Measurements from ENCODE around the gene ITPR3.

ITPR3 gene

DNA sequence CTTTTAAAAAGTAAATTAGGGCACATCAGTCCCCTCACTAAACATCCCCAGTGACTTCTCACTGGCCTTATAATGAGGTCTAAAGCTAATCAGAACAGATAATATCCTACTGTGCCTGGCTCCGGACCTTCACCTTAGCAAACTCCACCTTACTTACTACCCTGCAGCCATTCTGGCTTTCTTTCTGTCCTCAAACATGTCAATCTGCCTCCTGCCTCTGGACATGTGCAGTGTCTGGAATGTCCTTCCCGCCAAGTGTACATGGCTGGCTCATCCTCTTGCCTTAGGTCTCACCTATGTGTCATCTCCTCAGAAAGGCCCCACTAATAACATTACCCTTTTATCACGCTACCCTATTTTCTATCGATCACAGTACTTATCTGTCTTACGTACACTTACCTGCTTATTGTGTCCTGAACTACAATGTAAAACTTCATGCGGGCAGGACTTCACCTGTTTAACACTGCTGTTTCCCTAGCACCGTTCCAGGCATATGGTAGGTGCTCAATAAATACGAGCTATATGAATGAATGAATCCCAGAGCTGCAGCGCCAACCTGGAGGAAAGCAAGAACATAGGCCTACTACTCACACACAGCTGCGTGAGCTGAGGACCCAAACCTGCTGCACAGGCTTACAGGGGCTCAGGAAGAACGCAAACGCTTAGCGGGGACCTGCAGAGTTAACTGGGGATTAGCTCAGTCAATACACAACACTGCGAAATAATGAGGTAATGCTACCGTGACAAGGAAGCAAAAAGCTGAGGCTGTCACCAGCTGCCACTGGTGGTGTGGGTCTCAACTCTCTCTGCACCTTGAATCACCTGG lies 89.4 kb downstream of the ITPR3 start:
- peaks cover 8% of the 10 kb centered on the region for H3K4me1 ChIP-seq (ENCODE audit: control insufficient read depth, insufficient read depth, low read length)
- peak overlapping the region; percentile 88 for H3K4me3 ChIP-seq (ENCODE audit: low read length)
- no peak overlapping the region for H3K27ac ChIP-seq (ENCODE audit: low read depth, low read length)
- H3K27me3 ChIP-seq (ENCODE audit: control insufficient read depth, insufficient read depth, low read length) = no peaks in the 10 kb centered on the region
- no peaks in the 10 kb centered on the region for H3K36me3 ChIP-seq (ENCODE audit: control insufficient read depth, insufficient read depth, low read length)
- H3K9ac ChIP-seq (ENCODE audit: low read length) = peak overlapping the region; percentile 2

DNA sequence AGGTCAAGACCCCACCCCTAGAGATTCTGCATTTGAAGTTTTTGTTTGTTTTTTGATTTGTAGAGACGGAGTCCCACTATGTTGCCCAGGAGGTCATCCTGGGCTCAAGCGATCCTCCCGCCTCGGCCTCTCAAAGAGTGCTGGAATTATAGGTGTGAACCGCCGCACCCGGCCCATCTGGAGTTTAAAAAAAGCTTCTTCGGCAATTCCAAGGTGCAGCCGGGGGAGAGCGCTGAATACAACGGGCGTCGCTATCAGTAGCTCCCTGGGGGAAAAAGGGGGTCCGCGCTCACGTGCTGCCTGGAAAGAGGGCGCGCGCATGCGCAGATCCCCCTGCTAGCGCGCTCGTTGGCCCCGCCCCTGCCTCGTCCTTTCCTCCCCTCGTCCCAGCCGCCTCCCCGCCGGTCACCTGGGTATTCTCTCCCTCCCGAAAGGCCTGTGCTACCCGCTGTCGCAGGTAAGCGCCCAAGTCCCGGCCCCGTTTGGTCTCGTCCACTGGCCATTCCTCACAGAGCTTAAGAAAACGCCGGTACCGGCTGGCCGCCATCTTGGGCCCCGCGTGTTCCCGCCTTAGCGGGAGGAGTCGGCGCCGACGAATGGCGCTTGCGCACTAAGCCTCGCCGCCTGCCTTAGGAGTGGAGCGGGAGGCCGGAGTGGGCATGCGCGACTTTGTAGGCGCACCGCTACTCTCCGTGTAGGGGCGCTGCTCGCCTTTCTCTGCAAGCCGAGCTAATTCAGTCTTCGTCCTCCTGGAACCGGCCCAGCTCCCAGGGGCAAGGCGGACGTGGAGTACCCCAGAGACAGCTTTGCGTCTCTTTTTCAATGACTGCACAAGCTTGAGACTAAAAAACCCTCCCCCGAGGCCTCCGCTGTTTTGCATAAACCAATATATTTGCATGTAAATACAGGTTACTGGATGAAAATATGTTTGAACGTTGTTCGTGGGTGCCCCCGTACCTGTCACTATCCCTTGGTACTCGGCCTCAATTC lies 90.3 kb downstream of the ITPR3 start, which contains the start of gene UQCC2:
UQCC2 (minus strand) TSS at position 561 of the 990 bp plus-strand sequence; CDS start at position 547, 14 bp downstream.
- H3K27ac ChIP-seq (ENCODE audit: low read depth, low read length) = peak within 1 kb of the TSS; percentile 95
- H3K4me3 ChIP-seq (ENCODE audit: low read length) = peak within 1 kb of the TSS; percentile 88
- H3K4me1 ChIP-seq (ENCODE audit: control insufficient read depth, insufficient read depth, low read length) = peaks cover 8% of the 10 kb centered on the region
- H3K36me3 ChIP-seq (ENCODE audit: control insufficient read depth, insufficient read depth, low read length) = no peaks in the 10 kb centered on the region
- H3K27me3 ChIP-seq (ENCODE audit: control insufficient read depth, insufficient read depth, low read length) = no peaks in the 10 kb centered on the region
- peak within 1 kb of the TSS; percentile 2 for H3K9ac ChIP-seq (ENCODE audit: low read length)

- no peak overlapping the region for H3K4me3 ChIP-seq (ENCODE audit: low read length)
- H3K4me1 ChIP-seq (ENCODE audit: control insufficient read depth, insufficient read depth, low read length) = peaks cover 10% of the 10 kb centered on the region
- H3K27me3 ChIP-seq (ENCODE audit: control insufficient read depth, insufficient read depth, low read length) = no peaks in the 10 kb centered on the region
- H3K27ac ChIP-seq (ENCODE audit: low read depth, low read length) = no peak overlapping the region
- no peaks in the 10 kb centered on the region for H3K36me3 ChIP-seq (ENCODE audit: control insufficient read depth, insufficient read depth, low read length)
- no peak overlapping the region for H3K9ac ChIP-seq (ENCODE audit: low read length)
These were observed 91.8 kb downstream of the ITPR3 start for GRCh38 chr6:33712914-33713313.

GRCh38 chr6:33713786-33714185 lies 92.7 kb downstream of the ITPR3 start:
- Histone ChIP-seq H3K27ac (ENCODE audit: low read depth, low read length) (no peak overlapping the region), H3K4me3 (ENCODE audit: low read length) (no peak overlapping the region), H3K27me3 (ENCODE audit: control insufficient read depth, insufficient read depth, low read length) (no peaks in the 10 kb centered on the region), H3K4me1 (ENCODE audit: control insufficient read depth, insufficient read depth, low read length) (peaks cover 10% of the 10 kb centered on the region), H3K36me3 (ENCODE audit: control insufficient read depth, insufficient read depth, low read length) (no peaks in the 10 kb centered on the region), H3K9ac (ENCODE audit: low read length) (no peak overlapping the region)

DNA sequence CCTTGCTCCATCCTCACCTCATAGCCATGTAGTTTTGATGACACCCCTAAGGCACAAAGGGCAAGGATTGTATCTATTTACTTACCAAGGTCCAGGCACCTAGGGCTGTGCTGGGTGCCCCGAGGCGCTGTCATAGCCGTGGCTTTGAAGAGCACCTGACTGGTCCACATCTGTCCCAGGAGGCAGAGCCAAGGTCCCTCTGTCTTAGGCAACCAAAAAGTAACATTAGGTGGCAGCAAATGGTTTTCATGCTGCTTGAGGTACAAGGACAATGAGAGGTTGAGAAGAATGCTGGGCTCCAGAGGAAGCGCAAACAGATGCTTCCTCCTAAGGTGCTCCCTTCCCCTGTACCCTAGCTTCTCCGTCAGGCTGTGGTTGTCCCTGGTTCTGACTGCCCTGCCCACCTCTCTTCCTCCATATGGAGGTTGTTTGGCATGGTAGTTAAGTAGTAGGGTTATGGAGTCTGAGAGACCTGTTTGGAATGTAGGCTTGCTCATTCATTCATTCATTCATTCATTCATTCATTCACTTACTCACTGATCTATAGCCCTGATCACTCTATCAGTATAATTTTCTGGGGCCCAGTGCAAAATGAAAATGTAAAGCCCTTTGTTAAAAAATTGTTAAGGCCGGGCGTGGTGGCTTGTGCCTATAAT lies 93.4 kb downstream of the ITPR3 start:
- Histone ChIP-seq H3K4me3 (ENCODE audit: low read length) (no peak overlapping the region), H3K27ac (ENCODE audit: low read depth, low read length) (no peak overlapping the region), H3K4me1 (ENCODE audit: control insufficient read depth, insufficient read depth, low read length) (peaks cover 10% of the 10 kb centered on the region), H3K9ac (ENCODE audit: low read length) (no peak overlapping the region), H3K36me3 (ENCODE audit: control insufficient read depth, insufficient read depth, low read length) (no peaks in the 10 kb centered on the region), H3K27me3 (ENCODE audit: control insufficient read depth, insufficient read depth, low read length) (no peaks in the 10 kb centered on the region)

DNA sequence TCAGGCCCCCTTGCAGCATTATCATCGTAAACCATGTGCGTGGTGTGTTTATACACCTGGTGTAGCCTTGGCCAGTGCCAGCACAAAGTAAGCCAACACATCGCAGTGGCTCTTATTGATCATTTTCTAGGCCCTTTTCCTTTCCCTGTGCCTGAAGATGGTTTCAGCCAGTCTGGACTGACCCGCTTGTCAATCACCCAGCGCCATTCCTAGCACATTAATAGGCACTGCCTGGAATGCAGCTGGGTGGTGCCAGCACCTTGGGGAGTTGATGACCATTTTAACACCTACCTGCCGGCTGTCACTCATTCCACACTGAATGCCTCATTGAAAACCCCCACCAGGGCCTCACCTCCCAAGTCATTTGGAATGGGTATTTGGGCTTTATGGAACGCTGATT lies 95.3 kb downstream of the ITPR3 start:
- Histone ChIP-seq H3K27me3 (ENCODE audit: control insufficient read depth, insufficient read depth, low read length) (no peaks in the 10 kb centered on the region), H3K27ac (ENCODE audit: low read depth, low read length) (no peak overlapping the region), H3K9ac (ENCODE audit: low read length) (no peak overlapping the region), H3K36me3 (ENCODE audit: control insufficient read depth, insufficient read depth, low read length) (no peaks in the 10 kb centered on the region), H3K4me1 (ENCODE audit: control insufficient read depth, insufficient read depth, low read length) (peaks cover 5% of the 10 kb centered on the region), H3K4me3 (ENCODE audit: low read length) (no peak overlapping the region)

DNA sequence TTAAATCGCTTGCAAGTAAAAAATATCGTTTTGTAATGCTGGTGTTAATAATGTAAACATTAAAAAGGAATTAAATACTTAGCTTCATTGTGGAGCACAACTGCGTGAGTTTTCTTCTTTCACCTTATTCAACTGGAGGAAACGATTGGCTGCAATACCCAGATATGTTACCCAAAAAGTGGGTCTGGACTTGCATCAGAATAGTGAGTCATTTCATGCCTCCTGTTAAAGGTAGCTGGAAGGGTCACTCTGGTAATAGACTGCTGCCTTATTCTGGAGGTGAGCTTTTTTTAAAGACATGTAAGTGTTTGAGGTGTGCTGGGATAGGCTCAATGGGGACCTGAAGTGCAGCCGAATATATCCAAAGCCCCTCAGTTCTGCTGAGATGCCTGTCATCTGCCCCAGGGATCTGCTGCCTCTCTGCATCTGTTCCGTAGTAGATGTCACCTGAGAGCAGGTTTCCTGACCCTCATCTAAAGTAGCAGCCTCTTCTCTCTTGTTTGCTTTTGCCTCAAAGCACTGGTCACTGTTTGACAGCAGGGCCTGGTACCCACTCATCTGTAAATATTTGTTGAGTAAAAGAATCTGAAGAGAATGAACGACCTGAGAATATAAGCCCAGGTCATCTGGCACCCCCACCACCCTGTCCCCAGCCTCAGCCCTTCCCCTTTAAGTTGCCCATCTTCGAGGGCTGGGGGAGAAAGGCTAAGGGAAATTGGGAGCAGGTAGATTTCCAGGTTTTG lies 95.9 kb downstream of the ITPR3 start:
- Histone ChIP-seq H3K27ac (ENCODE audit: low read depth, low read length) (peak overlapping the region; percentile 49), H3K27me3 (ENCODE audit: control insufficient read depth, insufficient read depth, low read length) (no peaks in the 10 kb centered on the region), H3K4me3 (ENCODE audit: low read length) (no peak overlapping the region), H3K9ac (ENCODE audit: low read length) (no peak overlapping the region), H3K4me1 (ENCODE audit: control insufficient read depth, insufficient read depth, low read length) (peaks cover 2% of the 10 kb centered on the region), H3K36me3 (ENCODE audit: control insufficient read depth, insufficient read depth, low read length) (no peaks in the 10 kb centered on the region)

DNA sequence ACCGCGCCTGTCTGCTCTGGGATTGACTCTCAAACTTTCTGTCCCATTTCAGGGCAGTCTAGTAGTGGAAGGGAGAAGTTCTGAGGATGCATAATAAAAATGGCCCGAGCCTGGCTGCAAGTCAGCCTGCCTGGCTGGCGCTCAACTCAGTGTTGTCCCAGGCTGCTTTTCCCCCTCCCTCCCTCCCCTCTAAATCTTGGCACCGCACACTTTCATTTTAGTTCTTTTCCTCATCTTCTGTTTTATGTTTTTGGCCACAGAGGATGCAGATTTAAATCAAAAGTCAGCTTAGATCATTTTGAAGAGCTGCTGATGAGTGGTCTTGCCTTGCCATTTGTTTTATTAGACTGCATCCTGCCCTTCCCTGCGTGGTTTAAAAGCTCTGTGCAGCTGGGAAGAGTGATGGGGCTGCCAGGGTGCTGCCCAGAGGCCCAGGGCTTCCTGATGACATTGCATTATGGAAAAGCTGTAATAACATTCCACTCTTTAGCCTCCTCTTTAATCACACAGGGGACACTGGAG lies 96.9 kb downstream of the ITPR3 start:
- H3K4me3 ChIP-seq (ENCODE audit: low read length) = no peak overlapping the region
- H3K9ac ChIP-seq (ENCODE audit: low read length) = no peak overlapping the region
- H3K4me1 ChIP-seq (ENCODE audit: control insufficient read depth, insufficient read depth, low read length) = peaks cover 2% of the 10 kb centered on the region
- no peaks in the 10 kb centered on the region for H3K27me3 ChIP-seq (ENCODE audit: control insufficient read depth, insufficient read depth, low read length)
- H3K36me3 ChIP-seq (ENCODE audit: control insufficient read depth, insufficient read depth, low read length) = no peaks in the 10 kb centered on the region
- peak overlapping the region; percentile 53 for H3K27ac ChIP-seq (ENCODE audit: low read depth, low read length)

DNA sequence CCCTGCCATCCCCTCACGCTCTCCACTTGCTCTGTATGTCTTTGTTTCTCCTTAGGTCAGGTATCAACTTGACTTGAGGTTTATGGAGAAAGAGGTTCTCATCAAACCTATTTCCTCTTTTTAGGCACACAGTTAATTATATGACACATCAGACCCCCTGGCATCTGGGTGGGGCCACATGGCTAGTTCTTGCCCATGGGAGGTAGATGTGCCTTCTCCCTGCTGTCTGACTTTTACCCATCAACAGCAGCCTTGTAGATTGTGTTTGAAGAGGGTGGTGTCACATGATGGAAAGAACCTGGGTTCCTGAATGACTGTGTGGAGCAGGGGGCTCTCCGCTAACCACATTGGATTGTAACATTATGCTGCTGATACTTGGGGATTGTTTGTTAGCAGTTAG lies 97.6 kb downstream of the ITPR3 start:
- Histone ChIP-seq H3K4me3 (ENCODE audit: low read length) (no peak overlapping the region), H3K9ac (ENCODE audit: low read length) (no peak overlapping the region), H3K36me3 (ENCODE audit: control insufficient read depth, insufficient read depth, low read length) (no peaks in the 10 kb centered on the region), H3K27ac (ENCODE audit: low read depth, low read length) (peak overlapping the region; percentile 53), H3K4me1 (ENCODE audit: control insufficient read depth, insufficient read depth, low read length) (peaks cover 4% of the 10 kb centered on the region), H3K27me3 (ENCODE audit: control insufficient read depth, insufficient read depth, low read length) (peaks cover 2% of the 10 kb centered on the region)

DNA sequence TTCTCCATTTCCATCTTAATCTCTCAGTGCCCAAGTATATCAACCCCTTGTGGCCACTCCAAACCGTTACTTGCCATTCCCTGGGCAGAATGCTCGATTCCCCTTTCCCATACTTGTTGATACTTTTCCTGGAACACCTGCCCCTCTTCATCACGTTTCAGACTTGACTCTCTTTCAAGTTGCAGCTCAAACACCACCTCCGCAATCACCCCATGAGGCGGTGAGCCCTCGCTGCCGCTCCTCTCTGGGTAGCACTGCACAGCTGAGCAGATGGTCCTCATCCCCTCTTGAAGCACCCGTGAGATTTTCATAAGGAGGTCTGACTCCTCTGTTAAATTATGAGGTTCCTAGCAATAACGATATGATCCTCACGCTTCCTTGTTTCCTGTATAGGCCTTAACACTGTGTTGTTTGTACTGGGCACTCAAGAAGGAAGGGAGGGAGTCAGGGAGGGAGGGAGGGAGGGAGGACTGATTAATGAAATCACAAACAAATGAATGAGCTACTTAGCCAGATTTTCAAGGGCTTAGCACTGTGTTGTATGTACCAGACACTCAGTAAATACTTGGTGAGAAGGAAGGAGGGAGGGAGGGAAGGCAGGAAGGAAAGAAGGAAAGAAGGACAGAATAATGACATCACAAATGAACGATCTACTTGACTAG lies 98.3 kb downstream of the ITPR3 start:
- Histone ChIP-seq H3K27me3 (ENCODE audit: control insufficient read depth, insufficient read depth, low read length) (peaks cover 2% of the 10 kb centered on the region), H3K27ac (ENCODE audit: low read depth, low read length) (no peak overlapping the region), H3K4me3 (ENCODE audit: low read length) (no peak overlapping the region), H3K4me1 (ENCODE audit: control insufficient read depth, insufficient read depth, low read length) (peaks cover 4% of the 10 kb centered on the region), H3K36me3 (ENCODE audit: control insufficient read depth, insufficient read depth, low read length) (no peaks in the 10 kb centered on the region), H3K9ac (ENCODE audit: low read length) (no peak overlapping the region)

- Histone ChIP-seq H3K36me3 (ENCODE audit: control insufficient read depth, insufficient read depth, low read length) (no peaks in the 10 kb centered on the region), H3K4me1 (ENCODE audit: control insufficient read depth, insufficient read depth, low read length) (peaks cover 4% of the 10 kb centered on the region), H3K4me3 (ENCODE audit: low read length) (no peak overlapping the region), H3K9ac (ENCODE audit: low read length) (no peak overlapping the region), H3K27ac (ENCODE audit: low read depth, low read length) (no peak overlapping the region), H3K27me3 (ENCODE audit: control insufficient read depth, insufficient read depth, low read length) (peaks cover 2% of the 10 kb centered on the region)
These were observed 99.9 kb downstream of the ITPR3 start for GRCh38 chr6:33720998-33721397.
